Natural killer cell (primary cell): ENCODE results near the gene COPS6. TPM values are rescaled to one million over a fixed set of nuclear protein-coding genes. Genes with fewer than 3 reads are reported as not detected.
A peak's percentile ranks its signal among the peaks of the same experiment; 100 is the strongest.

Source experiments
- ATAC-seq, 3 donors: fragments of 150-1000 bp in 2 of 3; fragments of 200-7000 bp in 1 of 3; cut with Tn5 transposase; 1 replicate in 1 of 3; 2 replicates in 2 of 3; pipeline ENCODE4 v1.10.0; 2021; ENCODE audit warnings: mild to moderate bottlenecking in 2 of 3, moderate library complexity in 2 of 3
- DNase-seq, 2 donors: peaks; one replicate each; pipeline versions ENCODE4 v3.0.0 to v3.0.0-alpha.2; 2013 to 2021; ENCODE audit warnings: mixed read lengths in 1 of 2
- H3K27ac ChIP-seq: one replicate; pipeline ENCODE4 v1.5.1; 2013; ENCODE audit warnings: mild to moderate bottlenecking, low read length
- H3K27me3 ChIP-seq: one replicate; pipeline ENCODE4 v1.6.1; 2013; ENCODE audit warnings: low read length; ENCODE audit not compliant: control insufficient read depth, insufficient read depth
- H3K36me3 ChIP-seq: one replicate; pipeline ENCODE4 v1.6.1; 2013; ENCODE audit warnings: low read length; ENCODE audit not compliant: control insufficient read depth, insufficient read depth
- H3K4me1 ChIP-seq: one replicate; pipeline ENCODE4 v1.6.1; 2013; ENCODE audit warnings: low read length; ENCODE audit not compliant: control insufficient read depth, insufficient read depth
- H3K4me3 ChIP-seq: one replicate; pipeline ENCODE4 v1.5.1; 2013; ENCODE audit warnings: low read length
- H3K9me3 ChIP-seq: one replicate; pipeline ENCODE4 v1.6.1; 2013; ENCODE audit warnings: low read length; ENCODE audit not compliant: control insufficient read depth, insufficient read depth
- H3K27ac Mint-ChIP-seq, 2 donors: one replicate each; pipeline ENCODE4 v1.8.0; 2022; ENCODE audit warnings: mild to moderate bottlenecking in 2 of 2, mixed read lengths in 2 of 2, moderate library complexity in 1 of 2
- H3K27me3 Mint-ChIP-seq, 2 donors: one replicate each; pipeline ENCODE4 v1.8.0; 2022; ENCODE audit warnings: low read depth in 2 of 2, mixed read lengths in 2 of 2
- H3K36me3 Mint-ChIP-seq: one replicate; pipeline ENCODE4 v1.8.0; 2022; ENCODE audit warnings: mixed read lengths
- H3K4me1 Mint-ChIP-seq, 2 donors: one replicate each; pipeline ENCODE4 v1.8.0; 2022; ENCODE audit warnings: mixed read lengths in 2 of 2
- H3K4me3 Mint-ChIP-seq: one replicate; pipeline ENCODE4 v1.8.0; 2022; ENCODE audit warnings: mild to moderate bottlenecking, moderate library complexity, mixed read lengths
- H3K9me3 Mint-ChIP-seq, 2 donors: one replicate each; pipeline ENCODE4 v1.8.0; 2022; ENCODE audit warnings: mixed read lengths in 2 of 2
- CTCF ChIP-seq: fragments of 200-600 bp; IDR thresholded peaks from one replicate; pipeline ENCODE4 v1.8.0; 2022; ENCODE audit warnings: antibody characterized with exemption
- WGBS: methylation state at CpG from one replicate; pipeline ENCODE4 v1.1.7; 2013; ENCODE audit warnings: missing lambda C conversion rate; ENCODE audit not compliant: insufficient coverage; 5-methylcytosine and 5-hydroxymethylcytosine counted together
- intact Hi-C: fragments of 100-400 bp; cut with micrococcal nuclease; formaldehyde crosslinking; loops from one replicate; pipeline ENCODE4 v1.14.2; 2022
- total RNA-seq, 4 donors: library from RNA; stranded (reverse); fragments of 120-200 nt in 1 of 4; gene quantifications; one replicate each; pipeline versions ENCODE4 v1.2.3 to v1.2.4, GENCODE V29; 2013 to 2022

The COPS6 gene
- total RNA-seq, 3 donors from 2014 or later (not counting 1 experiment from before 2014, with no cell fraction given), result 79.0 to 94.6 (median 84.4) TPM

- H3K27me3 Mint-ChIP-seq, result peaks cover 0 to 6% of the 10 kb centered on the region in 2 donors
- no peaks in the 10 kb centered on the region for H3K36me3 ChIP-seq
- H3K4me1 Mint-ChIP-seq, result no peaks in the 10 kb centered on the region
- no peak overlapping the region for H3K4me3 ChIP-seq
- H3K36me3 Mint-ChIP-seq, result no peaks in the 10 kb centered on the region
- H3K27ac Mint-ChIP-seq, result no peak overlapping the region
- no peaks in the 10 kb centered on the region for H3K9me3 Mint-ChIP-seq
- H3K4me3 Mint-ChIP-seq, result no peak overlapping the region
- no peak for TF ChIP-seq CTCF
- H3K27ac ChIP-seq, result no peak overlapping the region
- WGBS, result 41% methylated on average over 3 of the region's 3 CpGs
- intact Hi-C loops, result no loop called here
- no peaks in the 10 kb centered on the region for H3K4me1 ChIP-seq
- no peaks in the 10 kb centered on the region for H3K27me3 ChIP-seq
- ATAC-seq (peak in 1 of 3 donors; percentile 53), DNase-seq (no peak)
- no peaks in the 10 kb centered on the region for H3K9me3 ChIP-seq
Measured at GRCh38 chr7:100141555-100141949, 52.8 kb downstream of the COPS6 start.

Other genes starting within 250 kb of the COPS6 start
- not detected for gene OR2AE1, start 211.9 kb upstream of the COPS6 start, total RNA-seq
- gene TRIM4, start 169.4 kb upstream of the COPS6 start, total RNA-seq, result 10 to 100 TPM; 16.8 to 28.1 (median 22.4) TPM
- gene GJC3, start 159.3 kb upstream of the COPS6 start, total RNA-seq, result not detected
- not detected for gene AZGP1, start 112.9 kb upstream of the COPS6 start, total RNA-seq
- 10 to 100 TPM; 57.6 to 62.5 (median 60.8) TPM for gene ZKSCAN1, start 73.4 kb upstream of the COPS6 start, total RNA-seq
- 1 to 10 TPM; 6.2 to 8.9 (median 7.2) TPM for gene ZSCAN21, start 39.2 kb upstream of the COPS6 start, total RNA-seq
- gene ZNF3, start 7.2 kb upstream of the COPS6 start, total RNA-seq, result 10 to 100 TPM; 37.8 to 51.6 (median 49.0) TPM
- 100 to 1,000 TPM; 112 to 214 (median 137) TPM for gene MCM7, start 12.4 kb downstream of the COPS6 start, total RNA-seq
- gene AP4M1, start 12.7 kb downstream of the COPS6 start, total RNA-seq, result 10 to 100 TPM in 2 of 3 donors, 1 to 10 TPM in 1; 8.4 to 12.8 (median 12.7) TPM
- 10 to 100 TPM; 42.2 to 56.8 (median 47.9) TPM for gene TAF6, start 30.4 kb downstream of the COPS6 start, total RNA-seq
- gene CNPY4, start 30.7 kb downstream of the COPS6 start, total RNA-seq, result 10 to 100 TPM; 19.1 to 25.8 (median 23.9) TPM
- gene MBLAC1, start 38.0 kb downstream of the COPS6 start, total RNA-seq, result 1 to 10 TPM; 2.8 to 4.3 (median 4.1) TPM
- 100 to 1,000 TPM; 148 to 161 (median 156) TPM for gene LAMTOR4, start 59.9 kb downstream of the COPS6 start, total RNA-seq
- gene TRAPPC14, start 69.8 kb downstream of the COPS6 start, total RNA-seq, result 10 to 100 TPM; 55.1 to 59.2 (median 56.5) TPM
- under 1 TPM; 0.78 to 0.95 (median 0.78) TPM for gene GAL3ST4, start 79.6 kb downstream of the COPS6 start, total RNA-seq
- gene GPC2, start 88.4 kb downstream of the COPS6 start, total RNA-seq, result 1 to 10 TPM; 1.9 to 2.4 (median 2.3) TPM
- gene STAG3, start 88.9 kb downstream of the COPS6 start, total RNA-seq, result 1 to 10 TPM; 5.0 to 5.6 (median 5.5) TPM
- 10 to 100 TPM; 45.6 to 84.1 (median 52.9) TPM for gene PVRIG, start 131.0 kb downstream of the COPS6 start, total RNA-seq
- not detected for gene SPDYE3, start 218.7 kb downstream of the COPS6 start, total RNA-seq